ENCODE results near the gene STEAP1B.

STEAP1B gene

GRCh38 chr7:22400936-22401553, 98.9 kb downstream of the STEAP1B start:
- H3K4me3 ChIP-seq (ENCODE audit: low read depth, low read length) = no peak overlapping the region
- TF ChIP-seq CTCF (IDR thresholded peaks at IDR 0.05; ENCODE audit: low read depth, low read length) = no peak

- no peak overlapping the region for H3K4me3 ChIP-seq (ENCODE audit: low read depth, low read length)
- no peak for TF ChIP-seq CTCF (IDR thresholded peaks at IDR 0.05; ENCODE audit: low read depth, low read length)
These were observed 99.7 kb downstream of the STEAP1B start for GRCh38 chr7:22400150-22400814.

DNA sequence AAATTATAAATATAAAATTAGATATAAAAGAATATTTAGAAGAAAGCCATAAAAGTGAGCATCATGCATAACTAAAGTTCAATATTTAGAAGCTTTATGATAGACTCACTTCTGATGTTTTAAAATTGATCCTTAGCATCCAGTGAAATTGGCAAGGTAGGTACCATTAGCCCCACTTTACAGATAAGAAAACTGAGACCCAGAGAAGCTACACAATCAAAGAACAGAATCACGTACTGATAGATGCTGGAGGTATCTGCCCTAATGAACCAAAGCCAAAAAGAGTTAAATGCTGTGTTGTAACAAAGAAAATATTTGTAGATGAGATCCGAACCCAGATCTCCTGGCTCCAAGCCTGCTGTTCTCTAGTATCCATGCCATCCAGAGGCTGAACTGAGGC, 100.4 kb downstream of the STEAP1B start:
- TF ChIP-seq CTCF (IDR thresholded peaks at IDR 0.05; ENCODE audit: low read depth, low read length) = no peak

GRCh38 chr7:22399091-22399490, 100.9 kb downstream of the STEAP1B start:
- TF ChIP-seq CTCF (IDR thresholded peaks at IDR 0.05; ENCODE audit: low read depth, low read length) = no peak
- no peak overlapping the region for H3K4me3 ChIP-seq (ENCODE audit: low read depth, low read length)

More for the DNA sequence above, 100.4 kb downstream of the STEAP1B start:
- no peak overlapping the region for H3K4me3 ChIP-seq (ENCODE audit: low read depth, low read length)

DNA sequence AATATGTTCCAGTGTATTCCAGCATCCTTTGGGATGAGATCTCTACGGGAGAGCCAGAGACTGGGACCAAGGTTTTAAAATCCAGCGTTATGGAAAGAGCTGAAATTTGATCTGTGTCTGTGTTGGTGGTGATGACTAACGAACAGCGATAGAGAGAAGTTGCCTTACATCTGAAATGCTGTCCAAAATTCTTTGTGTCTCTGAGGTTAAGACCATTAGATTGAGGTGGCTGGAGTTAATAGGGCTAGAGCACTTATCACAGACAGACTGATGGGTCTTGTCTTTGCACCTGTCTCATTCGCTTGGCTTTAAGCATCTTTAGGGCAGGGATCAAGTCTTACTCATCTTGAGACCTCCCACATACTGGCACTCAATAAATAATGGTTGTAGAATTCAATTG, 102.0 kb downstream of the STEAP1B start:
- no peak overlapping the region for H3K4me3 ChIP-seq (ENCODE audit: low read depth, low read length)
- no peak for TF ChIP-seq CTCF (IDR thresholded peaks at IDR 0.05; ENCODE audit: low read depth, low read length)

GRCh38 chr7:22395222-22395621, 104.8 kb downstream of the STEAP1B start:
- TF ChIP-seq CTCF (IDR thresholded peaks at IDR 0.05; ENCODE audit: low read depth, low read length) = no peak
- no peak overlapping the region for H3K4me3 ChIP-seq (ENCODE audit: low read depth, low read length)

DNA sequence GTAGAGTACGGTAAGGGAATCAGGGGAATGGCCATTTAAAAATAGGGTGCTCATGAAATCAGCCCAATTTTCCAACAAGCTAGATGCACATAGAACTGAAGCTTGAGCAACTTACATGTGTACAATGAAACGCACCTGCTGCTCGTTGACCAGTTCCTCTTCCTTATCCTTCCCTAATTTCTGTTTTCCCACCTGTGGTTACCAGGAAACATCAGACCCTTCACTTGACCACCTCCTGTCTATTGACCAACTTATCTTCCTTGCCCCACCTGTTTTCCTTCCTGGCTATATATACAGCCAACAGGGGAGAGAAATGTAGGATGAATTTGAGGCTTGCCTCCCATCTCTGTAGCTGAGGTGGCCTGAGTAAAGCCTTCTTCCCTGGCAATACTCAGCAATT, 105.2 kb downstream of the STEAP1B start:
- no peak overlapping the region for H3K4me3 ChIP-seq (ENCODE audit: low read depth, low read length)
- TF ChIP-seq CTCF (IDR thresholded peaks at IDR 0.05; ENCODE audit: low read depth, low read length) = no peak

Data from WI38 (cell line).